Measurements from ENCODE around the gene DAZAP1. TPM values are rescaled to one million over a fixed set of nuclear protein-coding genes. Genes with fewer than 3 reads are reported as not detected.

Gene DAZAP1
- total RNA-seq, 2 donors from 2014 or later: 34.9 to 76.9 TPM

GRCh38 chr19:1373042-1373533 lies 34.3 kb upstream of the DAZAP1 start:
- no peak for DNase-seq (ENCODE audit: low spot score)
- TF ChIP-seq CTCF (IDR thresholded peaks at IDR 0.05): no peak
- ATAC-seq (ENCODE audit: insufficient number of reproducible peaks, low FRiP score, low read depth): no peak
- Histone ChIP-seq H3K4me3 (no peak overlapping the region), H3K9me3 (no peaks in the 10 kb centered on the region), H3K36me3 (peaks cover 73% of the 10 kb centered on the region), H3K4me1 (ENCODE audit: control insufficient read depth in 1 of 2, low read depth in 2 of 2) (peaks cover 0 to 1% of the 10 kb centered on the region in 2 donors), H3K27me3 (replicated peaks; ENCODE audit: insufficient read depth) (no peaks in the 10 kb centered on the region), H3K27ac (no peak overlapping the region)

- Histone ChIP-seq H3K4me3 (no peak overlapping the region), H3K27ac (no peak overlapping the region), H3K9me3 (no peaks in the 10 kb centered on the region), H3K36me3 (peaks cover 70% of the 10 kb centered on the region), H3K27me3 (replicated peaks; ENCODE audit: insufficient read depth) (no peaks in the 10 kb centered on the region), H3K4me1 (ENCODE audit: control insufficient read depth in 1 of 2, low read depth in 2 of 2) (no peaks in the 10 kb centered on the region)
- ATAC-seq (ENCODE audit: insufficient number of reproducible peaks, low FRiP score, low read depth): no peak
- no peak for TF ChIP-seq CTCF (IDR thresholded peaks at IDR 0.05)
- DNase-seq (ENCODE audit: low spot score): no peak
These were observed 33.7 kb upstream of the DAZAP1 start for GRCh38 chr19:1373534-1374249.

- Histone ChIP-seq H3K27me3 (replicated peaks; ENCODE audit: insufficient read depth) (no peaks in the 10 kb centered on the region), H3K4me3 (no peak overlapping the region), H3K4me1 (ENCODE audit: control insufficient read depth in 1 of 2, low read depth in 2 of 2) (no peaks in the 10 kb centered on the region), H3K27ac (no peak overlapping the region), H3K36me3 (peaks cover 66% of the 10 kb centered on the region), H3K9me3 (no peaks in the 10 kb centered on the region)
- DNase-seq (ENCODE audit: low spot score) (no peak), ATAC-seq (ENCODE audit: insufficient number of reproducible peaks, low FRiP score, low read depth) (no peak)
- no peak for TF ChIP-seq CTCF (IDR thresholded peaks at IDR 0.05)
These were observed 33.2 kb upstream of the DAZAP1 start for GRCh38 chr19:1374250-1374577.

GRCh38 chr19:1376415-1376805 lies 31.0 kb upstream of the DAZAP1 start:
- Histone ChIP-seq H3K4me1 (ENCODE audit: control insufficient read depth in 1 of 2, low read depth in 2 of 2) (no peaks in the 10 kb centered on the region), H3K27me3 (replicated peaks; ENCODE audit: insufficient read depth) (no peaks in the 10 kb centered on the region), H3K27ac (no peak overlapping the region), H3K4me3 (no peak overlapping the region), H3K36me3 (peaks cover 46% of the 10 kb centered on the region), H3K9me3 (no peaks in the 10 kb centered on the region)
- ATAC-seq (ENCODE audit: insufficient number of reproducible peaks, low FRiP score, low read depth): no peak
- TF ChIP-seq CTCF (IDR thresholded peaks at IDR 0.05): no peak
- DNase-seq (ENCODE audit: low spot score): no peak

GRCh38 chr19:1377176-1377964 lies 30.0 kb upstream of the DAZAP1 start:
- no peak for TF ChIP-seq CTCF (IDR thresholded peaks at IDR 0.05)
- no peak overlapping the region for H3K4me3 ChIP-seq
- peaks cover 41% of the 10 kb centered on the region for H3K36me3 ChIP-seq
- DNase-seq (ENCODE audit: low spot score): no peak
- no peak overlapping the region for H3K27ac ChIP-seq
- no peaks in the 10 kb centered on the region for H3K9me3 ChIP-seq
- no peak for ATAC-seq (ENCODE audit: insufficient number of reproducible peaks, low FRiP score, low read depth)
- no peaks in the 10 kb centered on the region for H3K4me1 ChIP-seq (ENCODE audit: control insufficient read depth in 1 of 2, low read depth in 2 of 2)
- no peaks in the 10 kb centered on the region for H3K27me3 ChIP-seq (replicated peaks; ENCODE audit: insufficient read depth)

Data from thoracic aorta (tissue), 2 donors.